Rectal smooth muscle tissue (tissue), 1 donor: ENCODE results near the gene LRP1.
A peak's percentile ranks its signal among the peaks of the same experiment; 100 is the strongest.

ENCODE experiments used
- H3K27ac ChIP-seq: one replicate; pipeline ENCODE4 v1.7.0; 2013; ENCODE audit warnings: low read depth, low read length, inconsistent platforms
- H3K27me3 ChIP-seq: one replicate; pipeline ENCODE4 v1.7.0; 2013; ENCODE audit warnings: low read length; ENCODE audit not compliant: control insufficient read depth, insufficient read depth
- H3K36me3 ChIP-seq: one replicate; pipeline ENCODE4 v1.7.0; 2013; ENCODE audit warnings: low read length; ENCODE audit not compliant: control insufficient read depth, insufficient read depth
- H3K4me1 ChIP-seq: one replicate; pipeline ENCODE4 v1.7.0; 2013; ENCODE audit warnings: low read length; ENCODE audit not compliant: control insufficient read depth, insufficient read depth
- H3K4me3 ChIP-seq: one replicate; pipeline ENCODE4 v1.7.0; 2013; ENCODE audit warnings: low read length
- H3K9ac ChIP-seq: one replicate; pipeline ENCODE4 v1.7.0; 2013; ENCODE audit warnings: low read length

Gene LRP1

GRCh38 chr12:57151741-57152630, 23.7 kb downstream of the LRP1 start:
- Histone ChIP-seq H3K9ac (no peak overlapping the region), H3K36me3 (peaks cover 23% of the 10 kb centered on the region), H3K27me3 (no peaks in the 10 kb centered on the region), H3K4me1 (peaks cover 25% of the 10 kb centered on the region), H3K27ac (peak overlapping the region; percentile 74), H3K4me3 (peak overlapping the region; percentile 10)

GRCh38 chr12:57152639-57153038, 24.4 kb downstream of the LRP1 start:
- Histone ChIP-seq H3K4me3 (peak overlapping the region; percentile 10), H3K36me3 (peaks cover 25% of the 10 kb centered on the region), H3K9ac (no peak overlapping the region), H3K27ac (peak overlapping the region; percentile 74), H3K4me1 (peaks cover 25% of the 10 kb centered on the region), H3K27me3 (no peaks in the 10 kb centered on the region)

GRCh38 chr12:57153415-57153997, 25.2 kb downstream of the LRP1 start:
- Histone ChIP-seq H3K4me1 (peaks cover 25% of the 10 kb centered on the region), H3K27ac (peak overlapping the region; percentile 74), H3K9ac (no peak overlapping the region), H3K27me3 (no peaks in the 10 kb centered on the region), H3K4me3 (no peak overlapping the region), H3K36me3 (peaks cover 29% of the 10 kb centered on the region)

GRCh38 chr12:57154076-57154475, 25.8 kb downstream of the LRP1 start:
- H3K9ac ChIP-seq: no peak overlapping the region
- H3K4me1 ChIP-seq: peaks cover 26% of the 10 kb centered on the region
- H3K36me3 ChIP-seq: peaks cover 30% of the 10 kb centered on the region
- H3K27me3 ChIP-seq: no peaks in the 10 kb centered on the region
- H3K4me3 ChIP-seq: no peak overlapping the region
- H3K27ac ChIP-seq: no peak overlapping the region

- Histone ChIP-seq H3K9ac (no peak overlapping the region), H3K4me3 (no peak overlapping the region), H3K4me1 (peaks cover 27% of the 10 kb centered on the region), H3K36me3 (peaks cover 33% of the 10 kb centered on the region), H3K27ac (no peak overlapping the region), H3K27me3 (no peaks in the 10 kb centered on the region)
These were observed 26.6 kb downstream of the LRP1 start for GRCh38 chr12:57154804-57155434.

- H3K27ac ChIP-seq: no peak overlapping the region
- peaks cover 12% of the 10 kb centered on the region for H3K4me1 ChIP-seq
- peaks cover 46% of the 10 kb centered on the region for H3K36me3 ChIP-seq
These were observed 28.6 kb downstream of the LRP1 start for GRCh38 chr12:57156701-57157403.

GRCh38 chr12:57157588-57158173, 29.4 kb downstream of the LRP1 start:
- peaks cover 54% of the 10 kb centered on the region for H3K36me3 ChIP-seq
- no peak overlapping the region for H3K9ac ChIP-seq
- H3K4me3 ChIP-seq: no peak overlapping the region
- H3K4me1 ChIP-seq: peaks cover 5% of the 10 kb centered on the region
- H3K27ac ChIP-seq: no peak overlapping the region
- H3K27me3 ChIP-seq: no peaks in the 10 kb centered on the region

More at GRCh38 chr12:57156701-57157403, 28.6 kb downstream of the LRP1 start:
- H3K4me3 ChIP-seq: no peak overlapping the region
- H3K9ac ChIP-seq: no peak overlapping the region
- no peaks in the 10 kb centered on the region for H3K27me3 ChIP-seq

GRCh38 chr12:57158186-57158585, 29.9 kb downstream of the LRP1 start:
- Histone ChIP-seq H3K9ac (no peak overlapping the region), H3K4me3 (no peak overlapping the region), H3K4me1 (peaks cover 3% of the 10 kb centered on the region), H3K27me3 (no peaks in the 10 kb centered on the region), H3K27ac (no peak overlapping the region), H3K36me3 (peaks cover 59% of the 10 kb centered on the region)

GRCh38 chr12:57158665-57159064, 30.4 kb downstream of the LRP1 start:
- Histone ChIP-seq H3K4me3 (no peak overlapping the region), H3K27me3 (no peaks in the 10 kb centered on the region), H3K4me1 (peaks cover 2% of the 10 kb centered on the region), H3K27ac (no peak overlapping the region), H3K36me3 (peaks cover 59% of the 10 kb centered on the region), H3K9ac (no peak overlapping the region)

GRCh38 chr12:57159311-57159710, 31.0 kb downstream of the LRP1 start:
- no peak overlapping the region for H3K27ac ChIP-seq
- H3K9ac ChIP-seq: no peak overlapping the region
- peaks cover 2% of the 10 kb centered on the region for H3K4me1 ChIP-seq
- H3K4me3 ChIP-seq: no peak overlapping the region
- H3K27me3 ChIP-seq: no peaks in the 10 kb centered on the region
- peaks cover 56% of the 10 kb centered on the region for H3K36me3 ChIP-seq

GRCh38 chr12:57160040-57160439, 31.8 kb downstream of the LRP1 start:
- no peak overlapping the region for H3K27ac ChIP-seq
- no peak overlapping the region for H3K9ac ChIP-seq
- peaks cover 48% of the 10 kb centered on the region for H3K36me3 ChIP-seq

GRCh38 chr12:57160741-57161140, 32.5 kb downstream of the LRP1 start:
- H3K27me3 ChIP-seq: no peaks in the 10 kb centered on the region
- no peak overlapping the region for H3K27ac ChIP-seq
- peaks cover 47% of the 10 kb centered on the region for H3K36me3 ChIP-seq
- H3K4me1 ChIP-seq: peaks cover 2% of the 10 kb centered on the region
- H3K4me3 ChIP-seq: no peak overlapping the region
- no peak overlapping the region for H3K9ac ChIP-seq

More at GRCh38 chr12:57160040-57160439, 31.8 kb downstream of the LRP1 start:
- peaks cover 2% of the 10 kb centered on the region for H3K4me1 ChIP-seq
- H3K27me3 ChIP-seq: no peaks in the 10 kb centered on the region
- H3K4me3 ChIP-seq: no peak overlapping the region
